Brain microvascular endothelial cell (primary cell): ENCODE results near the gene SLC35C1.
"Not testable (repeated sequence)": the region's sequence is repeated elsewhere in the genome, so short reads cannot be mapped to it uniquely, and the experiment has no call there.

Source experiments
- DNase-seq: peaks from one replicate; pipeline ENCODE4 v3.0.0-alpha.2; 2020
- H3K27ac ChIP-seq: fragments of 250-450 bp; sonication (Bioruptor Pico); 2 replicates; pipeline ENCODE4 v1.5.1; 2020; ENCODE audit warnings: mild to moderate bottlenecking, moderate library complexity
- H3K27me3 ChIP-seq: fragments of 250-450 bp; sonication (Bioruptor Pico); replicated peaks from 2 replicates; pipeline ENCODE4 v1.5.1; 2020; ENCODE audit warnings: mild to moderate bottlenecking
- H3K36me3 ChIP-seq: fragments of 250-450 bp; sonication (Bioruptor Pico); replicated peaks from 2 replicates; pipeline ENCODE4 v1.5.1; 2020; ENCODE audit warnings: mild to moderate bottlenecking
- H3K4me3 ChIP-seq: 2 replicates; pipeline ENCODE4 v1.5.1; 2011; ENCODE audit warnings: low read depth, mild to moderate bottlenecking, control low read depth, low read length, moderate library complexity
- CTCF ChIP-seq: IDR thresholded peaks from 2 replicates; pipeline ENCODE4 v1.5.1; 2011; ENCODE audit warnings: low read depth, mild to moderate bottlenecking, moderate library complexity, low read length, control low read depth, inconsistent platforms; ENCODE audit errors: missing control alignments
- in situ Hi-C: cut with HindIII; loops from 2 replicates; pipeline ENCODE4 v1.10.0; 2017; ENCODE audit warnings: low sequenced_read_pairs, low pct_ligation_motif_present

SLC35C1 gene

GRCh38 chr11:45834298-45834756 is 29.4 kb downstream of the SLC35C1 start:
- Histone ChIP-seq H3K36me3 (no peaks in the 10 kb centered on the region), H3K27me3 (peaks cover 10% of the 10 kb centered on the region), H3K27ac (no peak overlapping the region), H3K4me3 (no peak overlapping the region)
- in situ Hi-C loops = no loop called here
- TF ChIP-seq CTCF = no peak
- DNase-seq = no peak

- in situ Hi-C loops = no loop called here
- Histone ChIP-seq H3K27ac (no peak overlapping the region), H3K4me3 (no peak overlapping the region), H3K36me3 (no peaks in the 10 kb centered on the region), H3K27me3 (peaks cover 9% of the 10 kb centered on the region)
- DNase-seq = no peak
- no peak for TF ChIP-seq CTCF
These were observed 34.3 kb downstream of the SLC35C1 start for GRCh38 chr11:45839204-45839603.

- in situ Hi-C loops = not testable (repeated sequence)
These were observed 35.3 kb downstream of the SLC35C1 start for GRCh38 chr11:45840251-45840650.

GRCh38 chr11:45843158-45843924 is 38.4 kb downstream of the SLC35C1 start:
- no peak overlapping the region for H3K27ac ChIP-seq
- no peak overlapping the region for H3K4me3 ChIP-seq
- DNase-seq = peak; percentile 95
- TF ChIP-seq CTCF = peak; percentile 97
- no peaks in the 10 kb centered on the region for H3K27me3 ChIP-seq
- H3K36me3 ChIP-seq = no peaks in the 10 kb centered on the region
- in situ Hi-C loops = no loop called here

More at GRCh38 chr11:45840251-45840650, 35.3 kb downstream of the SLC35C1 start:
- not testable (repeated sequence) for H3K36me3 ChIP-seq, H3K27me3 ChIP-seq, DNase-seq, H3K27ac ChIP-seq, H3K4me3 ChIP-seq

DNA sequence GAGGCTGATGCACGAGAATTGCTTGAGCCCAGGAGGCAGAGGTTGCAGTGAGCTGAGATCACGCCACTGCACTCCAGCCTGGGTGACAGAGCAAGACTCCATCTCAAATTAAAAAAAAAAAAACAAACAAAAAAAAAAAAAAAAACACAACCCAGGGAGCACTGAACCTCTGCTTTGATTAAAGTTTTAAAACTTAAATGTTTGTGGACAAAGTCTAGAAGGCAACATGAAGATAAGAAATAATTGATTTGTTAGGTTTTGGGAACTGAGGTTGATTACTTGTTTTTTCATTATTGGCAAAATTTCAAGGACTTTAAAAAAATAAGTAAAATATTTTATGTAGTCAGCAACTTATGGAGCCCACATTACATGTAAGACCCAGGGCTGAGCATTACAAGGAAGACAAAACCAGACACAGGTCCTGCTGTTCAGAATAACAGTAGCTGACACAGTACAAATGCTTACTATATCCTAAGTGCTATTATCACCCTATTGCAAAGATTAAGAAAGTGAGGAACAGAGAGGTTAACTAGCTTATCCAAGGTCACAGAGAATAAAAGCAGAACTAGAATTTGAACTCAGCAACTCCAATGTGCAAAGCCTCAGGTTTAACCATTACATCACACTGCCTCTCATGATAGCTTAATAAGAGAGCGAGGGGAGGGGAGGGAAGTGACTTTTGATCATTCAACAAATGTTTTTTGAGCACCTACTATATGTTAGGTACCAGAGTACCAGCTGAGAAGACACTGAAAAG is 40.1 kb downstream of the SLC35C1 start:
- no peak overlapping the region for H3K4me3 ChIP-seq
- H3K27me3 ChIP-seq = no peaks in the 10 kb centered on the region
- H3K27ac ChIP-seq = no peak overlapping the region
- in situ Hi-C loops = no loop called here
- no peaks in the 10 kb centered on the region for H3K36me3 ChIP-seq
- DNase-seq = no peak
- TF ChIP-seq CTCF = no peak

DNA sequence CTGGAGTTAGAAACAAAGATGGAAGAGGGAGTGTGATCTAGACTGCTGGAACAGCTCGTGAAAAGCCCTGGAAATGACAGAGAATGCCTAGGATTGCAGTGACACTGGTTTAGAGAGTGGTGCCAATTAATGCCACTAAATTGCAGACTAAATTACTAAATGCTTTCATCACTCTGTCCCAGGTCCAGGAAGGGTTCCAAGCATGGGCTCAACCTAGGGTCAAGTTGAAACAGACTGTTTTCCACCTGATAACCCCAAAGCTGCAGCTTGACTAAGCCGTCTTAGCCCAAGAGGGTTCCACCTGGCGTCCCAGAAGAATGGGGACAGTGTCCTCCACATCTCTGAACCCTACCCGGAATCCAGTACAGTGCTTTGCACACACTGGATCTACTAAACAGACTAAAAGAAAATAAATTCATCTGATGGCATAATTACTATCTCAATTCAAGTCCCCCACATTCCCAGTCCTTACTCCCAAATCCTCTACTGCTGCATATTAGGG is 41.3 kb downstream of the SLC35C1 start:
- Histone ChIP-seq H3K4me3 (no peak overlapping the region), H3K27ac (no peak overlapping the region), H3K27me3 (no peaks in the 10 kb centered on the region), H3K36me3 (no peaks in the 10 kb centered on the region)
- in situ Hi-C loops = no loop called here
- no peak for TF ChIP-seq CTCF
- no peak for DNase-seq
